IPS-NIHi11 (cell line): ENCODE measurements around the gene NID1.
"Not testable (repeated sequence)": the region's sequence is repeated elsewhere in the genome, so short reads cannot be mapped to it uniquely, and the experiment has no call there.

Source experiments
- DNase-seq: peaks from one replicate; pipeline ENCODE4 v3.0.0; 2012; ENCODE audit warnings: mixed read lengths, low spot score

The NID1 gene

GRCh38 chr1:236092899-236093298 is 28.0 kb upstream of the NID1 start:
- no peak for DNase-seq

DNA sequence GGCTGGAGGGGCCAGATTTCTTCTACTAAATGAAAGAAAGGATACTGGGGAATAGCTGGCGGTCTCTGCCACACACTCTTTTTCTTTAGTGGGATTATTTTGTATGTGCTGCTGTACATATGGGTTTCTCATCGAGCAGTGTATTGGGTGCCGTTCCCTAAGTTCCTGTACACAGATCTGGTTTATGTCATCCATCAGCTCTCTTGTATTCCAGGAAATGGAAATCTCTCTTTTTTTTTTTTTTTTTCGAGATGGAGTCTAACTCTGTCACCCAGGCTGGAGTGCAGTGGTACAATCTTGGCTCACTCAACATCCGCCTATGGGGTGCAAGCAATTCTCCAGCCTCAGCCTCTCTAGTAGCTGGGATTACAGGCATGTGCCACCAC is 27.0 kb upstream of the NID1 start:
- no peak for DNase-seq

GRCh38 chr1:236090741-236091147 is 25.9 kb upstream of the NID1 start:
- DNase-seq: no peak

DNA sequence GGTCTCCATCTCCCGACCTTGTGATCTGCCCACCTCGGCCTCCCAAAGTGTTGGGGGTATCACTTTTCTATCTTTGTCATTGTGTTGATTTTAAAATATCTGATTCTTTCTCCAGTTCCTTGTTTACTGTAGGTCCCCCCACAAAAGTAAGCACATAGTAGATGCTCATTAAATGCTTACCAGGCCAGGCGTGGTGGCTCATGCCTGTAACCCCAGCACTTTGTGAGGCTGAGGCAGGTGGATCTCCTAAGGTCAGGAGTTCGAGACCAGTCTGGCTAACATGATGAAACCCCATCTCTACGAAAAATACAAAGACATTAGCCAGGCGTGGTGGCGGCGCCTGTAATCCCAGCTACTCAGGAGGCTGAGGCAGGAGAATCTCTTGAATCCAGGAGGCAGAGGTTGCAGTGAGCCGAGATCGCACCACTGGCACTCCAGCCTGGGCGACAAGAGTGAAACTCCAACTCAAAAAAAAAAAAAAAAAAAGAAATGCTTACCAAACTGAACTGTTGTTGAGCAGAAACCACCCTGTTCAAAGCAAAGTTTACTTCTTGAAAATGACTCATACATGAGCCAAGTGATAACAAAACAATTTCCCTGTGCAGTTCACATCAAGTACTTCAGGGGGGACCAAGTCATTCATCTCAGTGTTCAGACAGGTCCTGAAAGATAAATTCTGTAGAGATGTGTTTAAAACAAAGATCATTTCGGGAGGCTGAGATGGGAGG is 24.3 kb upstream of the NID1 start:
- no peak for DNase-seq

DNA sequence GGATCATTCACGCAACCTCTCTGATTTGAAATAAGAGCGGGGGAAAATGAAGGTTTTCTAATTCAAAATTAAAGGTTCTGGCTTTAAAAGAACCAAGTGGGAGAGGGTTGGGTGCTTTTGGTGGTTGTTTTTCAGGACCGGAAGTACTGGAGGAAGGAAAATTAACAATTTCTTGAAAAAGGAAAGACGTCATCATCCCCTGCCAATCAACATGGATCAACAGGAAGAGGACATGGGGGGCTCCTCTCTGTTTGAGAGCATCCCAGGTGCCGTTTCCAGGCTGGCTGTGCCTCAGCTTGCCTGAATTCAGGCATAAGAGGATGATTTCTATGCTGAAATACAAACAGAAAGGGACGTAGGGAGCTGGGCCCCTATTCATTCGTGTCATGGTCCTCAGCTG is 21.6 kb upstream of the NID1 start:
- DNase-seq: no peak

DNA sequence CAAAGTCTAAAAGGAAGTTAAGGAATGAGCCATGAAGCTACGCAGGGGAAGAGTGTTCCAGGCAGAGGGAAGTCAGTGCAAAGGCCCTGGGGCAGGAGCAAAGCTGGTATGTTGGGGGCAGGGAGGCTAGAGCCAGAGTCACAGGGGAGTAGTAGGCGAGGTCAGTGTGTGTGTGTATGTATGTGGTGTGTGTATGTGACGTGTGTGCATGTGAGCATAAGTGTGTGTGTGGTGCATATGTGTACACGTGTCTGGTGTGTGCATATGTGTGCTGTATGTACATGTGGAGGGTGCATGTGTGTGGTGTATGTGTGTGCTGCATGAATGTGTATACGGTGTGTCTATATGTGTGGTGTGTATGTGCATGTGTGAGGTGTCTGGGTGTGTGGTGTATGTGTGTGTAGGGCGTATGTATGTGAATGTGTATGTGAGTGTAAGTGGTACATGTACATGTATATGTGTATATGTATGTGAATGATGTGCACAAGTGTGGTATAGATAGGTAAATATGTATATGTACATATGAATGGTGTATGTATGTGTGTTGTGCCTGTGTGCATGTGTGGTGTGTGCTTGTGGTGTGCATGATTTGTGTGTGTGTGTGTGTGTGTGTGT is 20.8 kb upstream of the NID1 start:
- no peak for DNase-seq

DNA sequence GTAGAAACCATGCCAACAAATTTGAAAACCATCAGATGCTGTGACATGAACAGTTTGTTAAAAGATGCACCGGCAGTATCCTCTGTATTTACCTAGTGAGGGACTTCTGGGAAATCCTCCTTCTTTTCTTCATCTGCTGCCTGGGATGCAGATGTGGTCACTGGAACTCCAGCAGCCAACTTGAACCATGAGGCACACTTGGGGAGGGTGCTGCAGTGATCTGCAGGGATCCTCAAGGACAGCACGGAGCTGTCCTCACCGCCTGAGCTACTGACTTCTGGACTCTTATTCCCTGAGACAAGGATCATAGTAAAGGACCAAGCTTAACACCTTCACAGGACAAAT is 19.5 kb upstream of the NID1 start:
- DNase-seq: no peak

GRCh38 chr1:236083650-236084385 is 18.9 kb upstream of the NID1 start:
- no peak for DNase-seq

DNA sequence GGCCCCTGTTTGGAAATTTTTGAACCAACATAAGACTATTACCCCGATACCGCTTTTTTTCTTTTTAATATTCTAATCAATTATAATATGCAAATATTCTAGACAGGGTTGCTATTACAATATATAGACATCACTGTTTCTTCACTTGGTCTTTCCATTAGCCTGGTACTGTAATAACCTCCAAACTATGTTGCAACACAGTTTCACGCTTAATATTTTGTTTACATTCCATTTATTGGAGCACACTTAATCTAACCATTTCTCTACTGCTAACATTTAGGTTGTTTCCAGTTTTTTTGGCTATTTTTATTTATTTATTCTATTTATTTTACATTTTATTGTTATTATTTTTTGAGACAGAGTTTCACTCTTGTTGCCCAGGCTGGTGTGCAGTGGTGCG is 17.6 kb upstream of the NID1 start:
- no peak for DNase-seq

GRCh38 chr1:236081546-236082227 is 16.8 kb upstream of the NID1 start:
- DNase-seq: no peak

DNA sequence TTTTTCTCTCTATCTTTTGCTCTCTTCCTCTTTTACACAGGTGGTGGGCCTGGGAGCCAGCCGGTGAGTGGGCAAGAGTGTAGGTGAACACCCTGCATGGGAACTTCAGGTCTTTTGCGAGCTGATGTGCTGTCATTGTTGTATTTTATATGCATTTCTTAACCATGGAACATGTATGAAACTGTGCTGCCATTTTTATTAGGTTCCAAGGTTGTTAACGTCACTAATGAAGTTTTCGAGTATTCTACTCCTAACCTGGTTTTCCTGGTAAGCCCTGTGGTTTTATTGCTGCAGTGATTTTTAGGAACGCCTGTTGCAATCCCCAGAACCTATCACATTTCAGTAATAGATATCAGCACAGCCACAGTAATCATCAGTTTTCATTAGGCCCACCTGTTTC is 14.8 kb upstream of the NID1 start:
- DNase-seq: no peak

GRCh38 chr1:236078993-236079392 is 14.1 kb upstream of the NID1 start:
- DNase-seq: no peak

DNA sequence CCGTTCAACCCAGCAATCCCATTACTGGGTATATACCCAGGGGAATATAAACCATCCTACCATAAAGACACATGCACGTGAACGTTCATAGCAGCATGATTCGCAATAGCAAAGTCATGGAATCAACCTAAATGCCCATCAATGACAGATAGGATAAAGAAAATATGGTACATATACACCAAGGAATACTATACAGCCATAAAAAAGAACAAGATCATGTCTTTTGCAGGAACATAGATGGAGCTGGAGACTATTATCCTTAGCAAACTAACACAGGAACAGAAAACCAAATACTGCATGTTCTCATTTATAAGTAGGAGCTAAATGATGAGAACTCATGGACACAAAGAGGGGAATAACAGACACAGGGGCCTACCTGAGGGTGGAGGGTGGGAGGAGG is 13.2 kb upstream of the NID1 start:
- DNase-seq: not testable (repeated sequence)

- DNase-seq: no peak
Measured at GRCh38 chr1:236075848-236076247, 11.0 kb upstream of the NID1 start.

- DNase-seq: no peak
Measured at GRCh38 chr1:236073307-236073897, 8.5 kb upstream of the NID1 start.

DNA sequence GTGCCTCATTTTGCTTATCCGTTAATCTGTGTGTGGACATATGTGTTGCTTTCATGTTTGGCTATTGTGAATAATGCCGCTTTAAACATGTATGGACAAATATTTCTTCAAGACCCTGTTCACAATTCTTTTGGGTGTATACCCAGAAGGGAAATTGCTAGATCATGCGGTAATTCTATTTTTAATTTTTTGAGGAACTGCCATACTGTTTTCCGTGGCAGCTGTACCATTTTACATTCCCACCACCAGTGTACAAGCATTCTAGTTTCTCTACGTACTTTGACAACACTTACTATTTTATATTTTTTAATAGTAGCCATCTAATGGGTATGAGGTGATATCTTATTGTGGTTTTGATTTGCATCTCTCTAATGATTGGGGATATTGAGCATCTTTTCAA is 7.1 kb upstream of the NID1 start:
- DNase-seq: no peak

DNA sequence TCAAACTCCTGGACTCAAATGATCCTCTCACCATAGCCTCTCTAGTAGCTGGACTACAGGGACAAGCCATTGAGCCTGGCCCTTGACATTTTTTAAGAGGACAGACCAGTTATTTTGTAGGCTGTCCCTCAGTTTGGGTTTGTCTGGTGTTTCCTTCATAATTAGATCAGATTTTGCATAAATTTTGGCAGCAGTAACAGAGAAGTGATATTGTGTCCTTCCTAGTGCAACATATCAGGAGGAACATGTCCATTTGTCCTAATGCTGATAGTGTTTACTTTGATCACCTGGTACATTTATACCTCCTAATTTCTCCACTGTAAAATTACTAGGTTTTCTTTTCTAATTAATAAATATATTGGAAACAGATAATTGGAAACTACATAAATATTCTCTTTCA is 5.9 kb upstream of the NID1 start:
- no peak for DNase-seq

GRCh38 chr1:236069796-236070195 is 4.9 kb upstream of the NID1 start:
- no peak for DNase-seq

GRCh38 chr1:236067854-236068454 is 3.1 kb upstream of the NID1 start:
- DNase-seq: no peak

DNA sequence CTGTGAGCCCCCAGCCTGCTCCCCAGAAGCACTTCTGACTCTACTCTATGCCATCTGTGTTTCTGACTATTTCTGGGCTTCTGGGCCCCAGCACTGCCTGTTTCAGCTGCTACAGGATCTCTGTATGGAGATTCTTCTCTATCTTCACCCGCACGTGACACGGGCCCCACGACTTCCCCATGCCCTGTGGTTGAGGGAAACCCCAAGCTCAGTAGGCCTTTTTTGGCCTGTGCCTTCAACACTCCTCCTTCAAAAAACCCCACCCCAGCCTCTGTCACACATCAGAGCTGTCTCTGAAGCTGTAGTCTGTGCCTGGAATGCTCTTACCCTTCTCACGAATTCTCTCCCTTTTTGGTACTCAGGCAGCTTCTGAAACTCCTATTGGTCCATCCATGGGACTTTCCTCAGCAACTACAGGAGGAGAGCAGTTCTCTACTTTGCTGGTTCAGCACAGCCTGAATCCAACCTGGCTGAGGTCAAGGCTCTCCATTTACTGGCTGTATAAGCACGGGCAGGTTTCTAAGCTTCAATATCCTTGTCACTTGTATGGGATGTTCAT is 2.0 kb upstream of the NID1 start:
- no peak for DNase-seq

- DNase-seq: no peak
Measured at GRCh38 chr1:236066054-236066453, 1.2 kb upstream of the NID1 start.

DNA sequence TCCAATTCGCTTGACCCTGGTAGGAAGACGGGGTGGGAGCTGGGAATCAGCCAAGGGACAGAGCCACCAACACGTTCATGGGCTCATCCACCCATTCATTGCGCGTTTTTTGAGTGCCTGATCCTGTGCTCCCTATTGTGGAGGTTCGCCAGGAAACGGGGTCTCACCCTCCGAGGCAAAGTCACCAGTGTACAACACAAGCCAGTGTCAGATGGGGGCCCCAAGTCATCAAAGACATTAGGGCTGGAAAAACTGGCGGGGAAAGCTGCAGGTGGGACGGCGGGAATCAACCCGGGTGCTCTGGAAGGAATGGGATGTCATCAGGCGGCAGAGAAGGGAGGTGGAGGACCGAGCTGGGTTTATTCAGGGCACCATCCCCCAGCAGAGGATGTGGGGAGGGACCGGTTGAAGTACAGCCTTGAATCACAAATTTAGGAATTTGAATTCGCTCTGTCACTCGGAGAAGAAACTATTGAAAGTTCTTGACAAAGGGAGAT is 667 bp upstream of the NID1 start:
- DNase-seq: peak; percentile 59
